Activated CD4-positive, alpha-beta T cell treated with anti-CD3 and anti-CD28 coated beads, Interleukin-2, amount 50 U/mL, for 24 hours (primary cell): ENCODE data around the gene MYBPC1.
"Not testable (repeated sequence)": the region's sequence is repeated elsewhere in the genome, so short reads cannot be mapped to it uniquely, and the experiment has no call there.

ENCODE experiments used
- DNase-seq, 2 donors: peaks; one replicate each; pipeline ENCODE4 v3.0.0-alpha.2; 2020; ENCODE audit warnings: low read depth in 1 of 2, low spot score in 1 of 2

MYBPC1 gene

GRCh38 chr12:101650346-101651117 lies 55.8 kb downstream of the MYBPC1 start:
- DNase-seq: no peak

DNA sequence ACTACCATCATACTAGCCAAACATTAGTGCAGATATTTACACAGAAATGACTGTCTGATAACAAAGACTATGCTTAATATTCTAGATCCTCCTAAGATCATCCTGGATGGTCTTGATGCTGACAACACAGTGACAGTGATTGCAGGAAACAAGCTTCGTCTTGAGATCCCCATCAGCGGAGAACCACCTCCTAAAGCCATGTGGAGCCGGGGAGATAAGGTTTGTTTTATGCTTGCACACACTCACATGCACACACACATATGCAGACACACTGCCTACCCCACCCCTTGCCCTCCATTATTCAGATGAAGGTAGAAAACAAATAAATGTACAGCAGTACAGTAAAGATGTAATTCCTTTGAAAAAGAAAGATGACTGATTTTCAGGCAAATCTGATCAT lies 58.3 kb downstream of the MYBPC1 start:
- no peak for DNase-seq

GRCh38 chr12:101653503-101653902 lies 58.7 kb downstream of the MYBPC1 start:
- no peak for DNase-seq

- no peak for DNase-seq
These were observed 59.7 kb downstream of the MYBPC1 start for GRCh38 chr12:101654442-101654841.

GRCh38 chr12:101655393-101655792 lies 60.6 kb downstream of the MYBPC1 start:
- DNase-seq: no peak

GRCh38 chr12:101660662-101661061 lies 65.9 kb downstream of the MYBPC1 start:
- not testable (repeated sequence) for DNase-seq

GRCh38 chr12:101663298-101663697 lies 68.5 kb downstream of the MYBPC1 start:
- DNase-seq: no peak

- no peak for DNase-seq
These were observed 70.2 kb downstream of the MYBPC1 start for GRCh38 chr12:101664992-101665391.

GRCh38 chr12:101666052-101666728 lies 71.4 kb downstream of the MYBPC1 start:
- DNase-seq: no peak

- no peak for DNase-seq
These were observed 72.8 kb downstream of the MYBPC1 start for GRCh38 chr12:101667591-101667990.

- peak in 1 of 2 donors; percentile 5 for DNase-seq
These were observed 75.4 kb downstream of the MYBPC1 start for GRCh38 chr12:101670007-101670671.

- DNase-seq: no peak
These were observed 76.5 kb downstream of the MYBPC1 start for GRCh38 chr12:101671157-101671791.

DNA sequence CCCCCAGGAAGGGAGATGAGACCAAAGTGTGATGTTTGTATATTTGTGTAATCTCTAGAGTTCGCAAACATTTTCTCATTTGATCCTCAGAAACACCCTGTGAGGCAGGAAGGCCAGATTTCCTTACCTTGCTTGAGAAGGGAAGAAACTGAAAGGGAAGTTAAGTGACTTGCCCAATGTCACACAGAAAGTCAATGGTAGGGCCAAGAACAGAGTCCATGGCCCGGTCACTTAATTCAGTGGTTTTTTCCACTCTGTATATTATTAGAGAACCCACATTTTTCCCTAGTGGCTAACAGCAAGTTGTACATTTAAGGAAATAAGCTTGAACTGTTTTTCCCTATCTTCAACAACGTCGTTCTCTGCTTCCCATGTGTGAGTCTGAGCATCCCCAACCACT lies 77.1 kb downstream of the MYBPC1 start:
- DNase-seq: no peak

- no peak for DNase-seq
These were observed 80.8 kb downstream of the MYBPC1 start for GRCh38 chr12:101675555-101675954.

- not testable (repeated sequence) for DNase-seq
These were observed 81.7 kb downstream of the MYBPC1 start for GRCh38 chr12:101676497-101676896.

- no peak for DNase-seq
These were observed 83.3 kb downstream of the MYBPC1 start for GRCh38 chr12:101678081-101678480.

- no peak for DNase-seq
These were observed 85.5 kb downstream of the MYBPC1 start for GRCh38 chr12:101680240-101680639.

DNA sequence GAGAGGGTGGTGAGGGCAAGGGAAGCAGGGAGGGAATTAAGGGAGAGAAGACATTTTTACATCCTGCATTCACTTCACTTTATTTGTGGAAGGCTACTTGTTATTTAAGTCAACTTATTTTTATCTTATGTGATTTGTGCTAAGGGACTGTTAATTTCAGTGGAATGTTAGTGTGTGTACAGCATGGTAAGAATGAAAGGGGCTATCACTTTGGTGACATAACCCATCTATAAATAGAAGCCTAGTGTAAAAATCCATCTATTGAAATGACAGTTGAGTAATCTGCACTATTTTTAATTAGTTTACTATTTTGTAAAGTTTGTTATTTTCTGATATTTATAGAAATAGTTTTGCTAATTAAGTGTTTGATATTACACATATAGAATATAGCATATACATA lies 85.9 kb downstream of the MYBPC1 start:
- DNase-seq: no peak

DNA sequence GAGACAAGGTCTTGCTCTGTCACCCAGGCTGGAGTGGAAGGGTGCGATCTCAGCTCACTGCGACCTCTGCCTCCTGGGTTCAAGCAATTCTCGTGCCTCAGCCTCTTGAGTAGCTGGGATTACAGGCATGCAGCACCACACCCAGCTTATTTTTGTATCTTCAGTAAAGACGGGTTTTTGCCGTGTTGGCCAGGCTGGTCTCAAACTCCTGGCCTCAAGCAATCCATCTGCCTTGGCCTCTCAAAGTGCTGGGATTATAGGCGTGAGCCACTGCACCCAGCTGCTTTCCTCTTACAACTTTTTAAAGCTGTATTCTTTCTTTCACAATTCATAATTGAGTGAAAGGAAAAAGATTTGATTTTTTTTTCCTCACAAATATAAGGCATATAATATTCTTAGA lies 86.9 kb downstream of the MYBPC1 start:
- not testable (repeated sequence) for DNase-seq

- no peak for DNase-seq
These were observed 90.3 kb downstream of the MYBPC1 start for GRCh38 chr12:101685092-101685491.

- DNase-seq: no peak
These were observed 91.4 kb downstream of the MYBPC1 start for GRCh38 chr12:101686176-101686575.
